DMS114 treated with DMSO at 0.1 percent for 48 hours (cell line): ENCODE data around the gene FAM90A1.
"Not testable (repeated sequence)": the region's sequence is repeated elsewhere in the genome, so short reads cannot be mapped to it uniquely, and the experiment has no call there.

Experiments
- DNase-seq: peaks from one replicate; lab custom pipeline; 2025; ENCODE audit not compliant: unreplicated experiment; lab: John Stamatoyannopoulos, UW

FAM90A1 gene

DNA sequence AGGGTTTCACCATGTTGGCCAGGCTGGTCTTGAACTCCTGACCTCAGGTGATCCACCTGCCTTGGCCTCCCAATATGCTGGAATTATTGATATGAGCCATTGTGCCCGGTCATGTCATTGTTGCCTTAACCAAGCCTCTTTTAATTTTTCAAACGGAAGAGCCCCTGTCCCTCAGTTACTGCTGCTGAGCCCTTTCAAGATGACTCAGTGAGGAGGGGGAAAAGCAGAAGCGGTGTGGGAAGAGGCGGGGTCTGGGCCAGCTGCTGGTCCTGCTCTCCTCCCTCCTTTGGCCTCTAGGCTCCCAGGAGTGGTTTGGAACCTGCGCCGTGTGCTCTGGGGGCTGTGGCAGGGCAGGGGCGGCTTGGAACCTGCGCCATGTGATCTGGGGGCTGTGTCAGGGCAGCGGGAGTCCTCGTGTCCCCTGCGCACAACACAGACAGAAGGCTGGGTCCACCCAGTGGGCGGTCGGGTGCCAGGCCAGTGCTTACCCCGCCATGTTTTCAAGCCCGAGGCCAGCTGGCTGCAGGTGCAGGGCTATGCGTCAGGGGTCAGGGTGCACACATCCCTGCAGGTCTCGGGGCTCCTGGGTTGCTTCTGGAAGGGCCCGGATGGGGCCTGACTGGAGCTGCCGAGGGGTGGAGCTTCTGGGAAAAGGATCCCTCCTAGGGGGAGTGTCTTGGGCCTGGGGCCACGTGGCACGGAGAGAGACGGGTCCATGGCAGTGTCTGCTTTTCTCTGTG is at the start of gene FAM90A1:
FAM90A1 (minus strand) TSS at position 627 of the 740 bp plus-strand sequence. CDS start 2,786 bp downstream, outside the sequence.
- DNase-seq, result not testable (repeated sequence)

DNA sequence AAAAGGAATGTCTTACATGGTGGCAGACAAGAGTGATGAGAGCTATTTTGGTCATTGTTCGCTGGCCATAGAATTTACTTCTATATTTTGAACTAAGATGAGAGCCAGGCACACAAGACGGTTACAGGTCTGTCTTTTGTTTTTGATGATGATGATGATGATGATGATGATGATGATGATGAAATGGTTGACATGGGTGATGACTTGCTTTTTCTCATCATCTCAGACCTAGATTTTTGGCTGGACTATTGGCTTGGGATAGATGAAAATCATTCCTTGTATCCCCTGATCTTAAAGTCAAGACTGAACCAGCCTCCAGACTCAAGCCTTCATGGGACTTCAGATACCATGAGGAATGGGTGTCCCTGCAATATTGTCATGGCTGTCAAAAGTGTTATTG is 49.0 kb upstream of the FAM90A1 start:
- DNase-seq, result not testable (repeated sequence)

- not testable (repeated sequence) for DNase-seq
Observed at GRCh38 chr12:8266706-8267105, 39.3 kb upstream of the FAM90A1 start.

GRCh38 chr12:8264236-8264635 is 36.8 kb upstream of the FAM90A1 start:
- not testable (repeated sequence) for DNase-seq

- not testable (repeated sequence) for DNase-seq
Observed at GRCh38 chr12:8261111-8261554, 33.7 kb upstream of the FAM90A1 start.

- not testable (repeated sequence) for DNase-seq
Observed at GRCh38 chr12:8256356-8256755, 28.9 kb upstream of the FAM90A1 start.

- not testable (repeated sequence) for DNase-seq
Observed at GRCh38 chr12:8254705-8255104, 27.3 kb upstream of the FAM90A1 start.

DNA sequence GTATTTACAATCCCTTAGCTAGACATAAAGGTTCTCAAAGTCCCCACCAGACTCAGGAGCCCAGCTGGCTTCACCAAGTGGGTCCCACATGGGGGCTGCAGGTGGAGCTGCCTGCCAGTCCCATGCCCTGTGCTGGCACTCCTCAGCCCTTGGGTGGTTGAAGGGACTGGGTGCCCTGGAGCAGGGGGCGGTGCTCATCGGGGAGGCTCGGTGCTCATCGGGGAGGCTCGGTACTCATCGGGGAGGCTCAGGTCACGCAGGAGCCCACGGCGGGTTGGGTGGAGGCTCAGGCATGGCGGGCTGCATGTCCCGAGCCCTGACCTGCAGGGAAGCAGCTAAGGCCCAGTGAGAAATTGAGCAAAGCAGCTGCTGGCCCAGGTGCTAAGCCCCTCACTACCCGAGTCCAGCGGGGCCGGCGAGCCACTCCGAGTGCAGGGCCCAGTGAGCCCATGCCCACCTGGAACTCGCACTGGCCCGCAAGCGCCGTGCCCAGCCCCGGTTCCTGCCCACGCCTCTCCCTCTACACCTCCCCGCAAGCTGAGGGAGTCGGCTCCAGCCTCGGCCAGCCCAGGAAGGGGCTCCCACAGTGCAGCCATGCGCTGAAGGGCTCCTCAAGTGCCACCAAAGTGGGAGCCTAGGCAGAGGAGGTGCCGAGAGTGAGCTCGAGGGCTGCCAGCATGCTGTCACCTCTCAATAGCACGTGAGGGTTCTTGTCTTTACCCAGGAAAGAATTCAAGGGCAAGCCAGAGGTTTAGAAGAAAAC is 24.8 kb upstream of the FAM90A1 start:
- DNase-seq, result not testable (repeated sequence)

DNA sequence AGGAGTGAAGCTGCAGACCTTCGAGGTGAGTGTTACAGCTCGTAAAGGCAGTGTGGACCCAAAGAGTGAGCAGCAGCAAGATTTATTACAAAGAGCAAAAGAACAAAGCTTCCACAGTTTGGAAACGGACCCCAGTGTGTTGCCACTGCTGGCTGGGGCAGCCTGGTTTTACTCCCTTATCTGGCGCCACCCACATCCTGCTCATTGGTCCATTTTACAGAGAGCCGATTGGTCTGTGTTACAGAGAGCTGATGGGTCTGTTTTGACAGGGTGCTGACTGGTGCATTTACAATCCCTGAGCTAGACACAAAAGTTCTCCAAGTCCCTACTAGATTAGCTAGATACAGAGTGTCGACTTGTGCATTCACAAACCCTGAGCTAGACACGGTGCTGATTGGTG is 24.2 kb upstream of the FAM90A1 start:
- not testable (repeated sequence) for DNase-seq

DNA sequence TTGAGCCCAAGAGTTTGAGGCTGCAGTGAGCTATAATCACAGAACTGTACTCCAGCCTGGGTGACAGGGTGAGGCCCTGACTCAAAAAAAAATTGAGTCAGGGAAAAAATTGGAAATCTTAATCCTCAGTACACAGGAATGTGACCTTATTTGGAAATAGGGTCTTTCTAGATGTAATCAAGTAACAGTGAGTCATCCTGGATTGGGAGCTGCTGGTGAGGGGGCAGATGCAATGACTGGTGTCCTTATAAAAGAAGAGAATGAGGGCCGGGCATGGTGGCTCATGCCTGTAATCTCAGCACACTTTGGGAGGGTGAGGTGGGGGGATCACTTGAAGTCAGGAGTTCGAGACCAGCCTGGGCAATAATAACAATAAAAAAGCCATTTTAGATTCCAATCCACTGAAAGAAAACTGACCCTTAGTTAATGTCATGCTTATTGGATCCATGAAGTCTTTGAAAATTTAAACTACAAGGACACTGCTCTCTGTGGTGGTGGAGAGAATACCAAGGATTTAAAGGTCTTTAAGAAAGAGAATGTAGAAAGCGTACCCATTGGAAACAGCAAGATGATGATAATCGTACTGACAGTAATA is 19.6 kb upstream of the FAM90A1 start:
- DNase-seq, result not testable (repeated sequence)

DNA sequence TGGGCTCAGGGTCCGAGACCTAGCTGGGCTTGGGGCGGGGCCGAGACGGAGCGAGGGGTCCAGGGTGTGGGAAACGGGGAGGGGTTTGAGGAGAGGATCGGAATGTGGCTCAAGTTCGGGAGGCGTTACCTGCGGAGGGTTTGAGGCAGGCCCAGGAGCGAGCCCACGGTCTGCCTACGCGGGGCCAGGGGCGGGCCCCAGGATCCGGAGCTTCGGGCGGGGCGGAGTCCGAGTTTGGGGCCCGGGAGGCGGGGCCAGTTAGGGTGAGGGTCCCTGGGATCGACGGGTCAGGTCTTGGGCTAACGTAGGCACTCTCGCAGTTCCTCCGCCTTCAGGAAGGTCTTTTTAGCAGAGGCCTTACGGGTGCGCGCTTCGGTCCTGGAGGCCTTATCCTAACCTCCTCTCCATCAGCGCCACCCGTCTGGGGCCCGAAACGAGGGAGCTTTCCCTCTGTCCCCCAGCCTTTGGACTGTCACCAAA is 16.3 kb upstream of the FAM90A1 start:
- peak; percentile 54 for DNase-seq

DNA sequence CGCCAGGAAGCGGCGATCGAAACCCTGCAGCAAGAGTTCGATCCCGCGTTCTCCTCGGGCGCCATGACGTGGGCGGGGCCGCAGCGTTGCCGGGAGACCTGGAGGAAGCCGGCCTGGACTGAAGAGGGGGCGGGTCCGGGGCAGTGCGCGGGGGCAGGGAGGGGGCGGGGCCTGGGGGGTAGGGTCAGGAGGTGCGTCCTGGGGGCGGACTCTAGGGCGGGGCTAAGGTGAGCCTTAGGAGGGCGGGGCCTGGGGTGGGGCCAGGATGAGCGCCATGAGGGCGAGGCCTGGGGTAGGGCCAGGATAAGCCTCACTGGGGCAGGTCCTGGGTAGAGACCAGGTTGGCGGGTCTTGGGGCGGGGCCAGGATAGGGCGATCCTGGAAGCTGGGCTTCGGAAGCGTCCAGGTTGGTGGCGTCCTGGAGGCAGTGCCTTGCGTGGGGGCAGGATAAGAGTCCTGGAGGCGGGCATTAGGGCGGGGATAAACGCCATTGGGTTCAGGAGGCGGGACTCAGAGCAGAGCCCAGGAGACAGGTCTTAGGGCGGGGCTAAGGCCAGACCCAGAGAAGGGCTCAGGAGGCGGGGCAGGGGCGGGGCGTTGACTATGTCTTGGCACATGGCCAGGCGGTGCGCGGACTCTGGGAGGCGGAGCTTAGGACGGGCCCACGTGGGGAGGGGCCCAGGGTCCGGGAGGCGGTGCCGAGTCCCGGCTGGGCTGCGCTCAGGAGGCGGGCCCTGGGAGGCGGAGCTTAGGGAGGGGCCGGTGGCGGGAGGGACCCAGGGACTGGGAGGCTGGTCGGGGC is 15.7 kb upstream of the FAM90A1 start:
- peak; percentile 81 for DNase-seq

DNA sequence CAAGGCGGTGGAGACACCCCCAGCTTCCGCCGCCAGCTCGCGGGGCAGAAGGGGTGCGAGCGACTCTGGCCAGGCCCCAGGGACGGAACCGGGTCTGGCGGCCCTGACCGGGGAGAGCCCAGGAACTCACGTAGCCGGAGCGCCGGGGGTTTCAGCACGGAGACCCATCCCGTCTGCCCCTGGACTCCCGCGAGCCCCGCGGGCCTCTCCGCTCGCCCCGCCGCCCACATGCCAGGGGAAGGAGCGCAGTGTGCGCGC is 15.1 kb upstream of the FAM90A1 start:
- DNase-seq, result not testable (repeated sequence)

DNA sequence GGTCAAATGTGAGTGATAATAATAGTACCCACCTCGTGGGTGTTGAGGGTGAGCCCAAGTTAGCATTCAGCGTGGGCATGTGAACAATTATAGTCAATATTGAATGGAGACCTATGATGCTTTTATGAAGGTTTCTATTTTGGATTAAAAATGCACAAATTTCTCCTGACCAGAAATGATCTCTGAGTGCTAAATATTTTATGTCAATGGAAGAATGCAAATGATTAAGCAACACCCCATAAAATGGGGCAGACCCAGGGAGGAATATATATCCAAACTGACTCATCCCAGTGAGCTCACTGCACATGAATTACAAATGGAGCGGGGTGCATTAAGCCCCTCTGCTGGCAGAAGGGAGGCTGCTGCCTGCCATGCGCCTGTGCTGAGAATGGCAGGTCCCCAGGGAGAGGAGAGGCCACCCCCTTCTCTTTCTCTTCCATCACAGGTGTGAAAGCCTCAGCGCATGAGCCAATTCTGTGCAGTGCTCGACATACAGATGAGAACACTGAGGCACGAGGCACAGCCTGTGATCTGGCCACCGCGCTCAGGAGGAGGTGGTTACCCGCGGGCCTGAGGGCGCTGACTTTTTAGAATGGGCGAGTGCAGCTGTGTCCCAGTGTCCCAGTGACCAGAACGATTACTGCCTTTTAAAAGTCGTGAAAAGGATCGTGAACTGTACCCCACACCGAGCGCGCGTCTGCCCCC is 14.7 kb upstream of the FAM90A1 start:
- not testable (repeated sequence) for DNase-seq

DNA sequence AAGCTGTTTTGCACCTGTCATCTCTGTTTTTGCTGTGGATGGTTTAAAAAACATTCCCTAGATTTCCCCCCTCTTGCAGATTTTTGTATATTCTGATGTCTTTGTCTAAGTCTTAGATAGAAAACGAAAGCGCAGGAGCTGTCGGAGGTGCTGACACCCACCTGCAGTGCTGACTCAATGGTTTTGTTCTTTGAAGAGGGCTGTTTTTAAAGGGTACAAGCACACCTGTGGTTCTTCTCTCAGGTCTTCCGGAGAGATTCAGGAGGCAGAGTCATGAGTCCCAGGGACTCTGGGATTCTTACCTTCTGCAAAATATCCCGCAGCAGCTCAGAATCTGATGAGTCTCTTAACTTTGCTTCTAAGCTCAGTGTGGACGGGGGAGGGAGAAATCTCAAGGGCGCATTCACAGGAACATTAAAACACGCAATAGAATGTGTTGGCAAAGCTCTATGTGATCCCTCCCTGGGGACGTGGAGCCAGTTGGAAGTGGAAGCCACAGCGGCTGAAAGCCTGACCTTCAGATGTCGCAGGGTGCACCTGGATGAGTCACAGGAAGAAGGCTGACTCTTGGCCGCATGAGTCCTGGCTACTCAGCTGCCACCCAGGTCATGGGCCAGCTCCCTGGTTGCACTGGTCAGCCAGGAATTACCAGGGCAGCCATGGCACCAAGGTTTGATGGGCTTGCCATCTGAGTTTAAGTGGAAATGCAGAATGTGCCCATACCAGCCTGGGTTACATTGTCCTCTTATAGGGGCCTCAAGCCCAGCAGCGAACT is 13.1 kb upstream of the FAM90A1 start:
- DNase-seq, result not testable (repeated sequence)

- not testable (repeated sequence) for DNase-seq
Observed at GRCh38 chr12:8237031-8237430, 9.6 kb upstream of the FAM90A1 start.

DNA sequence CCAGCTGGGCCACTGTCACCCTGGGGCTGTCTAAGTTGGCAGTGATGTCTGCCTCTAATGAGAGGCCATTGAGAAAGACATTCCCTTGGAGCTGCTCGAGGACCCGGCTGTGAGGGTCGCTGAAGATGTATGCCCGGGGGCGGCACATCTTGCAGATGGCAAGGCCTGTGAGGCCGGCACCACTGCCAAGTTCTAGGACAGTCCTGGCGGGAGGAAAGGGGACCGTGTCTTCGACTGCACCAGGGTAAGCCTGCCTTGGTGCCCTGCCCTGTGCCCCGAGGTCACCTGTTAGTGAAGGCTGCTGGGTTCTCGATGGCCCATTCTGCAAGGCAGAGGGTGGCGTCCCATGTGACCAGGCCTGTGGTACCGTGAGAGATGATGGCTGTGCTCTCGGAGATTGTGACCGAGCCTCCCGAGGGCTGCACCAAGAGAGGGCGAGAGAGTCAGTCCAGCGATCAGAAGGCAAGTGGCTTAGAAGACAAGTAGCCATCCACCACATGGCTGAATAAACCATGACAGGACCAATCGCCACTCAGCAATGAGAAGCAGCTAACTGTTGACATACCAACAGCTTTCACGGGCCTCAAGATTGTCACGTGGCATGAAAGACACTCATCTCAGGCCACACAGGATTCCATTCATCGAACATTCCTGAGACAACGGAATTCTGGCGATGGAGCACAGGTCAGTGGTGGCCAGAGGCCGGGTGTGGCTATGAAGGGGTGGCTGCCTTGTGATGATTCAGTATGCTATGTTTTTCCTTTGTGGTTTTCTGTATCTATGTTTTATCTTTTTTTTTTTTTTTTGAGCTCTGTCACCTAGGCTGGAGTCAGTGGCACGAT is 8.1 kb upstream of the FAM90A1 start:
- not testable (repeated sequence) for DNase-seq

DNA sequence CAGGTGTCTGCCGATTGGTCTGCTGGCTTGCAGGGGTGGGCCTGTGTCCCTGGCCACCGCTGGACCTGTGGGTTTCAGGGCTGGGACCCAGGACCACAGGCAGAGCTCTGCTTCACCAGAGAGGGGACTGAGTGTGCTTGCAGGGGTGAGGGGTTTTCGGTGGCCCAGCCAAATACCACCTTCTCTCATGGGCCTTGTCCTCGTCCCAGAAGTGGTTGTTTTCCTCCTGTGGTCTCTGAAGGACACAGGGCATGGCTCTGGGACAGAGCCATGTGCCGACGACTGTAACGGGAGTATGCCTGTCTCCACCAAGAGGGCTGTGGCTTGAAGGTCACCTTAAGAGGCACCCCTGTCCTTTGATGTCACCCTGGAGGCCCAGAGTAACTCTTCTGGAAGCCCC is 7.3 kb upstream of the FAM90A1 start:
- DNase-seq, result not testable (repeated sequence)
